ENCODE results near the gene CATSPERB.

Gene CATSPERB

DNA sequence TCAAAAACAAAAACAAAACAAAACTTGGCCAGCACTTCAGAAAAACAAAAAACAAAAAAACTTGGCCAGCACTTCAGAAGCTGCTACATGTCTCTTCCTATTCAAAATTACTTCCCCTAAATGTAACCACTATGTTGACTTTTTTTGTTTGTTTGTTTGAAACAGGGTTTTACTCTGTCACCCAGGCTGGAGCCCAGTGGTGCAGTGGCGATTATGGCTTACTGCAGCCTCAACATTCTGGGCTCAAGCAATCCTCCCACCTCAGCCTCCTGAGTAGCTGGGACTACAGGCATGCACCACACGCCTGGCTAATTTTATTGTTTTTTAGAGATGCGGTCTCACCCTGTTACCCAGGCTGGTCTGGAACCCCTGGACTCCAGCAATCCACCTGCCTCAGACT lies 183.8 kb downstream of the CATSPERB start:
- no peaks in the 10 kb centered on the region for H3K27me3 ChIP-seq (ENCODE audit: insufficient read depth, low read length, poor library complexity, severe bottlenecking)
- H2AFZ ChIP-seq (ENCODE audit: low read length) = no peak overlapping the region
- no peaks in the 10 kb centered on the region for H4K20me1 ChIP-seq (ENCODE audit: insufficient read depth, low read length, poor library complexity, severe bottlenecking)
- H3K4me3 ChIP-seq (ENCODE audit: low read length, poor library complexity, severe bottlenecking) = no peak overlapping the region
- TF ChIP-seq EZH2phosphoT487 (IDR thresholded peaks at IDR 0.05; ENCODE audit: borderline replicate concordance) = no peak
- TF ChIP-seq, protein P1, sequence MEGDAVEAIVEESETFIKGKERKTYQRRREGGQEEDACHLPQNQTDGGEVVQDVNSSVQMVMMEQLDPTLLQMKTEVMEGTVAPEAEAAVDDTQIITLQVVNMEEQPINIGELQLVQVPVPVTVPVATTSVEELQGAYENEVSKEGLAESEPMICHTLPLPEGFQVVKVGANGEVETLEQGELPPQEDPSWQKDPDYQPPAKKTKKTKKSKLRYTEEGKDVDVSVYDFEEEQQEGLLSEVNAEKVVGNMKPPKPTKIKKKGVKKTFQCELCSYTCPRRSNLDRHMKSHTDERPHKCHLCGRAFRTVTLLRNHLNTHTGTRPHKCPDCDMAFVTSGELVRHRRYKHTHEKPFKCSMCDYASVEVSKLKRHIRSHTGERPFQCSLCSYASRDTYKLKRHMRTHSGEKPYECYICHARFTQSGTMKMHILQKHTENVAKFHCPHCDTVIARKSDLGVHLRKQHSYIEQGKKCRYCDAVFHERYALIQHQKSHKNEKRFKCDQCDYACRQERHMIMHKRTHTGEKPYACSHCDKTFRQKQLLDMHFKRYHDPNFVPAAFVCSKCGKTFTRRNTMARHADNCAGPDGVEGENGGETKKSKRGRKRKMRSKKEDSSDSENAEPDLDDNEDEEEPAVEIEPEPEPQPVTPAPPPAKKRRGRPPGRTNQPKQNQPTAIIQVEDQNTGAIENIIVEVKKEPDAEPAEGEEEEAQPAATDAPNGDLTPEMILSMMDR (conservative IDR thresholded peaks at IDR 0.05; ENCODE audit: low read length) = no peak
- no peaks in the 10 kb centered on the region for H3K36me3 ChIP-seq (ENCODE audit: insufficient read depth, low read length)
- no peaks in the 10 kb centered on the region for H3K79me2 ChIP-seq (ENCODE audit: insufficient read depth, low read length)
- H3K9me2 ChIP-seq (replicated peaks; ENCODE audit: low read depth, low read length) = no peaks in the 10 kb centered on the region
- no peaks in the 10 kb centered on the region for H3K4me1 ChIP-seq (ENCODE audit: insufficient read depth, low read length, poor library complexity, severe bottlenecking)
- H3K4me2 ChIP-seq (ENCODE audit: low read depth, low read length, poor library complexity, severe bottlenecking) = no peak overlapping the region
- no peaks in the 10 kb centered on the region for H3F3A ChIP-seq (ENCODE audit: low read depth)
- H3K9me3 ChIP-seq (ENCODE audit: insufficient read depth, low read depth, low read length) = no peaks in the 10 kb centered on the region
- H3K9ac ChIP-seq (ENCODE audit: low read depth, low read length, poor library complexity, severe bottlenecking) = no peak overlapping the region

DNA sequence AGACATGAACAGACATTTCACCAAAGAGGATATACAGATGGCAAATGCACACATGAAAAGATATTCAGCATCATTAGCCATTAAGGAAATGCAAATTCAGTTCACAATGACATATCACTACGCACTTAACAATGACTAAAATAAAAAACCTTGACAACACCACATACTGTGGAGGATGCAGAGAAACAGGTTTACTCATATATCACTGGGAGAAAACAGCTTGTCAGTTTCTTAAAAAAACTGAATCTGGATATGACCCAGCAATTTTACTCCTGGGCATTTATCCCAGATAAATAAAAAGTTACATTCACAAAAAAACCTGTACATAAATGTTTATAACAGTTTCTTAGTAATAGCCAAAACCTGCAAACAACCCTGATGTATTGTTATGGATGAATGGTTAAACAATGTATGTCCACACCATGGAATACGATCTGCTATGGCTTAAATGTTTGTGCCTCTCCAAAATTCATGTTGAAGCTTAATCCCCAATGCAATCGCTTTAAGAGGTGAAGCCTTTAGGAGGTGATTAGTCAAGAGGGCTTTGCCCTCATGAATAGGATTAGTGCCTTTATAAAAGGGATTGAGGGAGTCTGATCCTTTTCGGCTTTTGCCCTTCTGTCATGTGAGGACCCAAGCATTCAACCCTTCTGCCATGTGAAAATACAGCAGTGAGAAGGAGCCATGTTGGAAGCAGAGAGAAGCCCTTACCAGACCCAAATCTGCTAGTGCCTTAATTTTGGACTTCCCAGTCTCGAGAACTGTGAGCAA lies 185.8 kb downstream of the CATSPERB start:
- Histone ChIP-seq H4K20me1 (ENCODE audit: insufficient read depth, low read length, poor library complexity, severe bottlenecking) (no peaks in the 10 kb centered on the region), H3K79me2 (ENCODE audit: insufficient read depth, low read length) (no peaks in the 10 kb centered on the region), H3K4me1 (ENCODE audit: insufficient read depth, low read length, poor library complexity, severe bottlenecking) (no peaks in the 10 kb centered on the region), H3F3A (ENCODE audit: low read depth) (no peaks in the 10 kb centered on the region), H3K36me3 (ENCODE audit: insufficient read depth, low read length) (no peaks in the 10 kb centered on the region), H3K9me3 (ENCODE audit: insufficient read depth, low read depth, low read length) (peaks cover 9% of the 10 kb centered on the region), H3K27me3 (ENCODE audit: insufficient read depth, low read length, poor library complexity, severe bottlenecking) (no peaks in the 10 kb centered on the region), H3K4me3 (ENCODE audit: low read length, poor library complexity, severe bottlenecking) (no peak overlapping the region), H3K4me2 (ENCODE audit: low read depth, low read length, poor library complexity, severe bottlenecking) (no peak overlapping the region), H3K9me2 (replicated peaks; ENCODE audit: low read depth, low read length) (no peaks in the 10 kb centered on the region), H3K9ac (ENCODE audit: low read depth, low read length, poor library complexity, severe bottlenecking) (no peak overlapping the region), H2AFZ (ENCODE audit: low read length) (no peak overlapping the region)
- no peak for TF ChIP-seq EZH2phosphoT487 (IDR thresholded peaks at IDR 0.05; ENCODE audit: borderline replicate concordance)
- TF ChIP-seq, protein P1 (conservative IDR thresholded peaks at IDR 0.05; ENCODE audit: low read length) = no peak

DNA sequence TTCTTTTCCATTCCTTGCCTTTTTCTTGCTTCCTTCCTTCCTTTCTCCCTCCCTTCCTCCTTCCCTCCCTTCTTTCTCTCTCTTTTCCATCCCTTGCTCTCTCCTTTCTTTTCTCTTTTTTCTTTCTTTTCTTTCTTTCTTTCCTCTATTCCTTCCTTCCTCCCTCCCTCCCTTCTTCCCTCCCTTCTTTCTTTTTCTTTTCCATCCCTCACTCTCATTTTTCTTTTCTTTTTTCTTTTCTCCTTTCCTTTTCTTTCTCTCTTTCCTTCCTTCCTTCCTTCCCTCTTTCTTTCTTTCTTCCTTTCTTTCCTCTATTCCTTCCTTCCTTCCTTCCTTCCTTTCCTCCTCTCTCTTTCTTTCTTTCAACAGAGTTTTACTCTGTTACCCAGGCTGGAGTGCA lies 186.7 kb downstream of the CATSPERB start:
- H3K4me1 ChIP-seq (ENCODE audit: insufficient read depth, low read length, poor library complexity, severe bottlenecking) = no peaks in the 10 kb centered on the region
- no peaks in the 10 kb centered on the region for H3K9me2 ChIP-seq (replicated peaks; ENCODE audit: low read depth, low read length)
- H3K4me2 ChIP-seq (ENCODE audit: low read depth, low read length, poor library complexity, severe bottlenecking) = no peak overlapping the region
- no peak for TF ChIP-seq EZH2phosphoT487 (IDR thresholded peaks at IDR 0.05; ENCODE audit: borderline replicate concordance)
- TF ChIP-seq, protein P1 (conservative IDR thresholded peaks at IDR 0.05; ENCODE audit: low read length) = no peak
- no peak overlapping the region for H3K4me3 ChIP-seq (ENCODE audit: low read length, poor library complexity, severe bottlenecking)
- H3F3A ChIP-seq (ENCODE audit: low read depth) = no peaks in the 10 kb centered on the region
- no peaks in the 10 kb centered on the region for H3K79me2 ChIP-seq (ENCODE audit: insufficient read depth, low read length)
- no peaks in the 10 kb centered on the region for H3K36me3 ChIP-seq (ENCODE audit: insufficient read depth, low read length)
- peaks cover 11% of the 10 kb centered on the region for H3K9me3 ChIP-seq (ENCODE audit: insufficient read depth, low read depth, low read length)
- H3K27me3 ChIP-seq (ENCODE audit: insufficient read depth, low read length, poor library complexity, severe bottlenecking) = no peaks in the 10 kb centered on the region
- no peak overlapping the region for H2AFZ ChIP-seq (ENCODE audit: low read length)
- no peak overlapping the region for H3K9ac ChIP-seq (ENCODE audit: low read depth, low read length, poor library complexity, severe bottlenecking)
- H4K20me1 ChIP-seq (ENCODE audit: insufficient read depth, low read length, poor library complexity, severe bottlenecking) = no peaks in the 10 kb centered on the region
